ENCODE measurements around the gene EZR. TPM values are rescaled to one million over a fixed set of nuclear protein-coding genes. Genes with fewer than 3 reads are reported as not detected.
"Not testable (repeated sequence)": the region's sequence is repeated elsewhere in the genome, so short reads cannot be mapped to it uniquely, and the experiment has no call there.

EZR gene
- total RNA-seq, 4 donors from 2014 or later = 208 to 339 (median 285) TPM

DNA sequence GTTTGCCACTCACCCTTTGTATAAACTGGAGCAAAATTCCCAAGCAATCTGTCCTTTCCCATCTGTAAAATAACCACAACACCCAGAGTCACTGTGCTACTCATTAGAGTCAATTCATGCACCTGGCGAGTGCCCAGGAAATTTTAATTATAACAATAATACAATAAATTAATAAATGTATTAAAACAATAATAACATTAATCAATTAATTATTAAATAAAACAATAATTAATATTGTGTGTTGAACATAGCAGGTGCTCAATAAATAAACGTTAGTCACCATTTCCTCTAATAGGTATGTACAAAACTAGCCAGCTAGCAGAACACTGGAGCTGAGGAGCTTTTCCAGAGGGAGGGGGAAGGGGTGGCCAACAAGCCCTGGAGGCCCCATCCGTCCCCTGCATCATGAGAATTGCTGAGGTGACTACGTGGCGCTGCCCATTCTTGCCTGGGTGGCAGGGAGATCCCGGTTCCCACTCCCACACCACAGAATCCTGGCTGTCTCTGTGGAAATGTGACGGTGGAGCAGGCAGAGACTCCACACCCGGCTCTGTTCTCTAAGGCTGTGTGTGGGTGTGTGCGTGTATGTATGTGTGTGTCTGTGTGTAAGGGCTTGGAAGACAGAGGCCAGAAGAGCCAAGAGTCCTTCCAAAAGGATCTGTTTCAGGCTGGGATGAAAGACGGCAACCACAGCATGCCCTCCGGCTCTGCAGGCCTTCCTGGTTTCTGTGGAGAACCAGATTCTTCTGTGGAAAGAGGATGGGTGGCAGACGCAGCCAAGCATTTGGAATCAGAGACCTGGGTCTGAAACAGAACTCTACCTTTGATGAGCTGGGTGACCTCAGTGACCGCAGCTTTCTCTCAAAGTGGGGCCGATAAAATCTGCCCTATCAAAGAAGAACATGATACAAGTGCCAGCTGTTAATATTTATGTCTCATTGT, 18.8 kb upstream of the EZR start:
- no peaks in the 10 kb centered on the region for H3K36me3 ChIP-seq
- intact Hi-C loops (cut with DNase I) = no loop called here
- H3K4me1 ChIP-seq = peaks cover 0 to 31% (median 3%) of the 10 kb centered on the region in 3 donors
- TF ChIP-seq, protein P1, sequence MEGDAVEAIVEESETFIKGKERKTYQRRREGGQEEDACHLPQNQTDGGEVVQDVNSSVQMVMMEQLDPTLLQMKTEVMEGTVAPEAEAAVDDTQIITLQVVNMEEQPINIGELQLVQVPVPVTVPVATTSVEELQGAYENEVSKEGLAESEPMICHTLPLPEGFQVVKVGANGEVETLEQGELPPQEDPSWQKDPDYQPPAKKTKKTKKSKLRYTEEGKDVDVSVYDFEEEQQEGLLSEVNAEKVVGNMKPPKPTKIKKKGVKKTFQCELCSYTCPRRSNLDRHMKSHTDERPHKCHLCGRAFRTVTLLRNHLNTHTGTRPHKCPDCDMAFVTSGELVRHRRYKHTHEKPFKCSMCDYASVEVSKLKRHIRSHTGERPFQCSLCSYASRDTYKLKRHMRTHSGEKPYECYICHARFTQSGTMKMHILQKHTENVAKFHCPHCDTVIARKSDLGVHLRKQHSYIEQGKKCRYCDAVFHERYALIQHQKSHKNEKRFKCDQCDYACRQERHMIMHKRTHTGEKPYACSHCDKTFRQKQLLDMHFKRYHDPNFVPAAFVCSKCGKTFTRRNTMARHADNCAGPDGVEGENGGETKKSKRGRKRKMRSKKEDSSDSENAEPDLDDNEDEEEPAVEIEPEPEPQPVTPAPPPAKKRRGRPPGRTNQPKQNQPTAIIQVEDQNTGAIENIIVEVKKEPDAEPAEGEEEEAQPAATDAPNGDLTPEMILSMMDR (IDR thresholded peaks at IDR 0.05) = no peak
- TF ChIP-seq POLR2A (IDR thresholded peaks at IDR 0.05) = no peak
- DNase-seq = no peak
- peaks cover 0 to 7% (median 0%) of the 10 kb centered on the region in 3 donors for H3K9me3 ChIP-seq
- WGBS, 2 donors = 27 to 53% methylated on average over 7 to 11 of the region's 14 CpGs
- no peak overlapping the region for H3K4me3 ChIP-seq
- H3K27ac ChIP-seq = peak overlapping the region; percentile 28 to 70 (median 58)
- H3K27me3 ChIP-seq = no peaks in the 10 kb centered on the region

DNA sequence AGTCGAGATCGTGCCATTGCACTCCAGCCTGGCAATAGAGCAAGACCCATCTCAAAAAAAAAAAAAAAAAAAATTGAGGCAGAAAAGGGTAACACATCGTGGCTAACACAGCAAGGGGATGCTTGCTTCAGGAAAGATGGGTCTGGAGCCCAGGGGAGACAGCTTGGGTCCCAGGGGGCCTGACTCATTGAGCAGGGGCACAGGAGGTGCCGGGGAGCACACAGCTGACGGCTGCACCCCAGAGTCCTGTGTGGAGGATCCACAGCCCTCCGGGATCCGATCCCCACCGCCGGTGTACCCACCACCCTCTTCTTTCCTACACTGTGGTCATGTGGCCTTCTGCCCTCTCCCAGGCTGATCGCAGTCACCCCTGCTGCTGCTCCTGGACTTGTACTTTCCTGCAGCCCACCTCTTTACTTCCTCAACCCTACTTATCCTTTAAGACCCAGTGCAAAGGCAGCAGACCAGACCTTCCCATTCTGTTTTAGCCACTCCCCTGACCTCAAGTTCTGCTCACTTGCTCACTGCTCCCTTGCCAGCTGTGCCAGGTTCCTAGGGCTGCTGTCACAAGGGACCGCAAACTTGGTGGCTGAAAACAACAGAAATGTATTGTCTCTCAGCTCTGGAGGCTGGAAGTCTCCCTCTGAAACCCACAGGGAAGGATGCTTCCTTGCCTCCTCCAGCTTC, 17.6 kb upstream of the EZR start:
- Histone ChIP-seq H3K36me3 (no peaks in the 10 kb centered on the region), H3K27me3 (no peaks in the 10 kb centered on the region), H3K4me3 (no peak overlapping the region), H3K4me1 (peaks cover 0 to 31% (median 3%) of the 10 kb centered on the region in 3 donors), H3K9me3 (peaks cover 0 to 4% (median 0%) of the 10 kb centered on the region in 3 donors), H3K27ac (no peak overlapping the region)
- intact Hi-C loops (cut with DNase I) = no loop called here
- no peak for DNase-seq
- WGBS, 2 donors = 86 to 88% methylated on average over 10 to 11 of the region's 11 CpGs
- TF ChIP-seq POLR2A (IDR thresholded peaks at IDR 0.05) = no peak
- TF ChIP-seq, protein P1 (IDR thresholded peaks at IDR 0.05) = no peak

DNA sequence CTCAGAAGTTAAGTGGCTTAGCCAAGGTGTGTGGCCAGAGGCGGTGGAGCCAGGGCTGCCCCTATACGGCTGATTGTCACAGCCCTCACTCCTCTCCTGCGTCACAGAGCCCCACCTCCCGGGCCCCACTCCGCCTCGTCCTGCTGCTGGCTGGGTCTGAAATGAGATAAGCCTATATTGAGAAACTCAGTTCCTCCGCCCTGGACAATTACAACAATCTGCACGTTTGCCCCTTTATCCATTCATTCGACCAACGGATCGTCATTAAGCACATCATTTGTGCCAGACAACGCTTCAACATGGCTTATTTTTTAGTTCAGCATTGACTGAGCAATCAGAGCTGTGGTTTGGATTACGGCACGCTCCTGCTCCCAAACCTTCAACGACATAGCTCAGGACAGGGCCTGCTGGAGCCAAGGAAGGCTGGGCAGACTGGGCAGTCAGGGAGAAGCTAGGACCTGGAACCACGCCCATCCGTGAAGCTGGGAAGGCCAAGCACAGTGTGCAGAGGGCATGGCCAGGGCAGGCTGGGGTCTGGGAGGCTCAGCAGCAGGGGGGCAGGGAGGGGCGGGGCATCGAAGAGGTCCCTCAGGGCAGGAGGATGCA, 16.6 kb upstream of the EZR start:
- H3K27ac ChIP-seq = no peak overlapping the region
- 69 to 85% methylated on average over 11 to 13 of the region's 19 CpGs for WGBS, 2 donors
- peaks cover 0 to 31% (median 3%) of the 10 kb centered on the region in 3 donors for H3K4me1 ChIP-seq
- H3K27me3 ChIP-seq = no peaks in the 10 kb centered on the region
- intact Hi-C loops (cut with DNase I) = no loop called here
- TF ChIP-seq, protein P1 (IDR thresholded peaks at IDR 0.05) = no peak
- no peak for TF ChIP-seq POLR2A (IDR thresholded peaks at IDR 0.05)
- H3K4me3 ChIP-seq = no peak overlapping the region
- no peaks in the 10 kb centered on the region for H3K36me3 ChIP-seq
- no peak for DNase-seq
- H3K9me3 ChIP-seq = no peaks in the 10 kb centered on the region

DNA sequence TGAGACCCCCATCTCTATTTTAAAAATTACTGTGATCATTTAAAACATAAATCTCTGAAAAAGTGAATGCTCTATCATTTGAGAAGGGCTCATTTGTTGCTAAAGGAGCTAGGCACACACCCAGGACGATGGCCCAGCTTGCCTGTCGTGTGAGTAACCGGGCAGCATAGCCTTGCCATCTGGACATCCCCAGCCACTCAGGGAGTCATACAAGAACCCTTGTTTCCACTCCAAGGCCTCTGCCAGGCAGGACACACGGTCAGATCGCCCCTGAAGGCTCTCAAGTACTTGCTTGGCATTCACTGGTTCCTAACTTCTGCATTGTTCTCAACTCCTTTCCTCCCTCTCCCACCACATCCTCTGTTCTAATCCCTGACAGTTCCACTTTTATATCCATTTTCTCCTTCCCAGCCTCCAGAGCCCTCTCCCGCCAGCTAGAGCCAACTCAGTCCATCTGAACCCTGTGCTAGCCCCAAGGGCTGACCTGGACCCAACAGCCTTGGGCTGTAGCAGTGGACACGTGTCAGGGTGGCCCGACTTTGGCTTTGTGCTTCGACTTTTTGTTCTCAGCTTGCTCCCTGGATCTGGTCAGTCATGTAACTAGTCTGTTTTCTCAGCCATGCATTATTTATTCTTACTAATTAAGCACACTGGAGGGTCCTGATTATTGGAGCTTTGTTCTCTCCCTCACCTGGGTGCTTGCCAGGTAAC, 15.7 kb upstream of the EZR start:
- Histone ChIP-seq H3K27ac (no peak overlapping the region), H3K36me3 (no peaks in the 10 kb centered on the region), H3K4me1 (peaks cover 0 to 31% (median 3%) of the 10 kb centered on the region in 3 donors), H3K9me3 (no peaks in the 10 kb centered on the region), H3K4me3 (no peak overlapping the region), H3K27me3 (no peaks in the 10 kb centered on the region)
- intact Hi-C loops (cut with DNase I) = no loop called here
- DNase-seq = no peak
- 86 to 88% methylated on average over 9 of the region's 9 CpGs for WGBS, 2 donors
- no peak for TF ChIP-seq POLR2A (IDR thresholded peaks at IDR 0.05)
- TF ChIP-seq, protein P1 (IDR thresholded peaks at IDR 0.05) = no peak

DNA sequence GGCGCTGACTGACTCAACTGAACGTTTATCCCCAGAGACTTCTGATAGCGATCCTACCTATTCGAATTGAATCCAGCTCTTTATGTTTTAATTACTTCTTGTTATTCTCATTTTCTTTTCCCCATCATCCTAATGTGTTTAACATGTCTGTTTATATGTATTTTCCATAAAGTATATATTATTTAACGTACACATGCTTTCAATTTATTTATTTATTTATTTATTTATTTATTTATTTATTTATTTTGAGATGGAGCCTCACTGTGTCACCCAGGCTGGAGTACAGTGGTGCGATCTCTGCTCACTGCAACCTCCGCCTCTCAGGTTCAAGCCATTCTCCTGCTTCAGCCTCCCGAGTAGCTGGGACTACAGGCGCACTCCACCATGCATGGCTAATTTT, 13.6 kb upstream of the EZR start:
- H3K36me3 ChIP-seq; DNase-seq; H3K27me3 ChIP-seq; H3K9me3 ChIP-seq; intact Hi-C loops (cut with DNase I); H3K4me3 ChIP-seq; H3K27ac ChIP-seq: not testable (repeated sequence)
- H3K4me1 ChIP-seq = peaks cover 0 to 22% (median under 1%) of the 10 kb centered on the region in 3 donors
- 85 to 91% methylated on average over 9 of the region's 9 CpGs for WGBS, 2 donors

Data from esophagus squamous epithelium (tissue), 5 donors.